GM12878 (cell line): ENCODE measurements around the gene ABCA13.

Experiments
- EP300 ChIP-seq, 2 experiments: fragments of 150-350 bp in 1 of 2; IDR thresholded peaks; 2 replicates each; pipeline ENCODE4 v1.6.1; 2011 to 2012; ENCODE audit warnings: low read depth in 2 of 2, low read length in 2 of 2, borderline replicate concordance in 1 of 2, improper control_type of control experiment in 1 of 2, inconsistent platforms in 1 of 2; ENCODE audit not compliant: control insufficient read depth in 1 of 2
- KDM1A ChIP-seq: fragments of 200-600 bp; sonication (generic); IDR thresholded peaks from 2 replicates; pipeline ENCODE4 v1.6.1; 2016; ENCODE audit warnings: borderline replicate concordance
- RAD51 ChIP-seq: fragments of 450-650 bp; IDR thresholded peaks from 2 replicates; pipeline ENCODE4 v1.6.1; 2016; ENCODE audit warnings: moderate library complexity, mild to moderate bottlenecking, inconsistent platforms
- SIN3A ChIP-seq: IDR thresholded peaks from 2 replicates; pipeline ENCODE4 v1.6.1; 2012; ENCODE audit warnings: low read depth, low read length, improper control_type of control experiment
- TAF1 ChIP-seq: IDR thresholded peaks from 2 replicates; pipeline ENCODE4 v1.6.1; 2011; ENCODE audit warnings: mild to moderate bottlenecking, low read depth, low read length, borderline replicate concordance
- TCF7 ChIP-seq: IDR thresholded peaks from 2 replicates; pipeline ENCODE4 v1.6.1; 2014; ENCODE audit warnings: antibody characterized with exemption, borderline replicate concordance
- YBX1 ChIP-seq: fragments of 450-650 bp; IDR thresholded peaks from 2 replicates; pipeline ENCODE4 v1.6.1; 2016; ENCODE audit warnings: antibody characterized with exemption
- TF ChIP-seq, protein P1 (sequence below): fragments of 450-650 bp; IDR thresholded peaks from 2 replicates; pipeline ENCODE4 v1.6.1; 2017; ENCODE audit warnings: mild to moderate bottlenecking, moderate library complexity
- TF ChIP-seq, protein P2 (sequence below): fragments of 450-650 bp; formaldehyde crosslinking; IDR thresholded peaks from 2 replicates; pipeline ENCODE4 v1.5.0; 2022; ENCODE audit warnings: mild to moderate bottlenecking, missing genetic modification characterization

DNA sequence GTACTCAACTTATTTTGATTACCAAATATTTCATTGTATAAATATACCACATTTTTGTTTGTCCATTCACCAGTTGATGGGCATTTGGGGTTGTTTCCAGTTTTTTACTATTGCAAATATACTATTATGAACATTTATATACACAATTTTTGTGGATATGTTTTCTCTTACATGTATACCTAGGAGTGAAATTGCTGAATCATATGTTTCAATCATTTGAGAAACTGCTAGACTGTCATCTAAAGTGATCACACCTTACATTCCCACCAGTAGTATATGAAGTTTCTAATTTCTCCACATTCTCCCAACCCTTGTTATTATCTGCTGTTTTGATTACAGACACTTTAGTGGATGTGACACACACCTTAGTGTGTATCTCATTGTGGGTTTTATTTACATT is 257.9 kb downstream of the ABCA13 start:
- TF ChIP-seq RAD51 (no peak), YBX1 (no peak), EP300 (IDR thresholded peaks at IDR 0.05; ENCODE audit: borderline replicate concordance in 1 of 2, control insufficient read depth in 1 of 2, low read depth in 2 of 2, low read length in 2 of 2) (no peak), SIN3A (no peak), TCF7 (no peak), TAF1 (no peak), KDM1A (no peak)
- TF ChIP-seq, protein P1, sequence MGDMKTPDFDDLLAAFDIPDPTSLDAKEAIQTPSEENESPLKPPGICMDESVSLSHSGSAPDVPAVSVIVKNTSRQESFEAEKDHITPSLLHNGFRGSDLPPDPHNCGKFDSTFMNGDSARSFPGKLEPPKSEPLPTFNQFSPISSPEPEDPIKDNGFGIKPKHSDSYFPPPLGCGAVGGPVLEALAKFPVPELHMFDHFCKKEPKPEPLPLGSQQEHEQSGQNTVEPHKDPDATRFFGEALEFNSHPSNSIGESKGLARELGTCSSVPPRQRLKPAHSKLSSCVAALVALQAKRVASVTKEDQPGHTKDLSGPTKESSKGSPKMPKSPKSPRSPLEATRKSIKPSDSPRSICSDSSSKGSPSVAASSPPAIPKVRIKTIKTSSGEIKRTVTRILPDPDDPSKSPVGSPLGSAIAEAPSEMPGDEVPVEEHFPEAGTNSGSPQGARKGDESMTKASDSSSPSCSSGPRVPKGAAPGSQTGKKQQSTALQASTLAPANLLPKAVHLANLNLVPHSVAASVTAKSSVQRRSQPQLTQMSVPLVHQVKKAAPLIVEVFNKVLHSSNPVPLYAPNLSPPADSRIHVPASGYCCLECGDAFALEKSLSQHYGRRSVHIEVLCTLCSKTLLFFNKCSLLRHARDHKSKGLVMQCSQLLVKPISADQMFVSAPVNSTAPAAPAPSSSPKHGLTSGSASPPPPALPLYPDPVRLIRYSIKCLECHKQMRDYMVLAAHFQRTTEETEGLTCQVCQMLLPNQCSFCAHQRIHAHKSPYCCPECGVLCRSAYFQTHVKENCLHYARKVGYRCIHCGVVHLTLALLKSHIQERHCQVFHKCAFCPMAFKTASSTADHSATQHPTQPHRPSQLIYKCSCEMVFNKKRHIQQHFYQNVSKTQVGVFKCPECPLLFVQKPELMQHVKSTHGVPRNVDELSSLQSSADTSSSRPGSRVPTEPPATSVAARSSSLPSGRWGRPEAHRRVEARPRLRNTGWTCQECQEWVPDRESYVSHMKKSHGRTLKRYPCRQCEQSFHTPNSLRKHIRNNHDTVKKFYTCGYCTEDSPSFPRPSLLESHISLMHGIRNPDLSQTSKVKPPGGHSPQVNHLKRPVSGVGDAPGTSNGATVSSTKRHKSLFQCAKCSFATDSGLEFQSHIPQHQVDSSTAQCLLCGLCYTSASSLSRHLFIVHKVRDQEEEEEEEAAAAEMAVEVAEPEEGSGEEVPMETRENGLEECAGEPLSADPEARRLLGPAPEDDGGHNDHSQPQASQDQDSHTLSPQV = no peak
- TF ChIP-seq, protein P2, sequence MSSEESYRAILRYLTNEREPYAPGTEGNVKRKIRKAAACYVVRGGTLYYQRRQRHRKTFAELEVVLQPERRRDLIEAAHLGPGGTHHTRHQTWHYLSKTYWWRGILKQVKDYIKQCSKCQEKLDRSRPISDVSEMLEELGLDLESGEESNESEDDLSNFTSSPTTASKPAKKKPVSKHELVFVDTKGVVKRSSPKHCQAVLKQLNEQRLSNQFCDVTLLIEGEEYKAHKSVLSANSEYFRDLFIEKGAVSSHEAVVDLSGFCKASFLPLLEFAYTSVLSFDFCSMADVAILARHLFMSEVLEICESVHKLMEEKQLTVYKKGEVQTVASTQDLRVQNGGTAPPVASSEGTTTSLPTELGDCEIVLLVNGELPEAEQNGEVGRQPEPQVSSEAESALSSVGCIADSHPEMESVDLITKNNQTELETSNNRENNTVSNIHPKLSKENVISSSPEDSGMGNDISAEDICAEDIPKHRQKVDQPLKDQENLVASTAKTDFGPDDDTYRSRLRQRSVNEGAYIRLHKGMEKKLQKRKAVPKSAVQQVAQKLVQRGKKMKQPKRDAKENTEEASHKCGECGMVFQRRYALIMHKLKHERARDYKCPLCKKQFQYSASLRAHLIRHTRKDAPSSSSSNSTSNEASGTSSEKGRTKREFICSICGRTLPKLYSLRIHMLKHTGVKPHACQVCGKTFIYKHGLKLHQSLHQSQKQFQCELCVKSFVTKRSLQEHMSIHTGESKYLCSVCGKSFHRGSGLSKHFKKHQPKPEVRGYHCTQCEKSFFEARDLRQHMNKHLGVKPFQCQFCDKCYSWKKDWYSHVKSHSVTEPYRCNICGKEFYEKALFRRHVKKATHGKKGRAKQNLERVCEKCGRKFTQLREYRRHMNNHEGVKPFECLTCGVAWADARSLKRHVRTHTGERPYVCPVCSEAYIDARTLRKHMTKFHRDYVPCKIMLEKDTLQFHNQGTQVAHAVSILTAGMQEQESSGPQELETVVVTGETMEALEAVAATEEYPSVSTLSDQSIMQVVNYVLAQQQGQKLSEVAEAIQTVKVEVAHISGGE (CRISPR knock-in tag) = no peak
